Measurements from ENCODE around the gene FAM133A.

DNA sequence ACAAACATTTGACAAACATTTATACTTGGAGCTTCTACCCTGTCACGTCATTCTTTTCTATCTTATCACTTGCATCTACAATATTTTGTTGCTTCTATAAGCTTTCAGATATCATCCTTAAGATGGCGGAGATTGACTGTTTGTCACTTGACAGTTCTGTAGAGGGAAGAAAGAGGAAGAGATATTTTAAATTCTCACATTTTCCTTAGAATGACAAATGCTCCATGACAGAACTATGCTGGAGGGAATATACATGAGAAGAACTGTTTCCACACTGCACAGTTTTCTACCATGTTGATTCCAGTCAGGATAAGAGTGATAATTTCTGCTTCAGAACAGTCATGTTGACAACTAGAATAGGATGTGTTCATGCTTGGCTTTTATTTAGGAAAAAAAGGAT is 29.7 kb downstream of the FAM133A start:
- no peak for TF ChIP-seq EP300 (IDR thresholded peaks at IDR 0.05)
- TF ChIP-seq, protein P1, sequence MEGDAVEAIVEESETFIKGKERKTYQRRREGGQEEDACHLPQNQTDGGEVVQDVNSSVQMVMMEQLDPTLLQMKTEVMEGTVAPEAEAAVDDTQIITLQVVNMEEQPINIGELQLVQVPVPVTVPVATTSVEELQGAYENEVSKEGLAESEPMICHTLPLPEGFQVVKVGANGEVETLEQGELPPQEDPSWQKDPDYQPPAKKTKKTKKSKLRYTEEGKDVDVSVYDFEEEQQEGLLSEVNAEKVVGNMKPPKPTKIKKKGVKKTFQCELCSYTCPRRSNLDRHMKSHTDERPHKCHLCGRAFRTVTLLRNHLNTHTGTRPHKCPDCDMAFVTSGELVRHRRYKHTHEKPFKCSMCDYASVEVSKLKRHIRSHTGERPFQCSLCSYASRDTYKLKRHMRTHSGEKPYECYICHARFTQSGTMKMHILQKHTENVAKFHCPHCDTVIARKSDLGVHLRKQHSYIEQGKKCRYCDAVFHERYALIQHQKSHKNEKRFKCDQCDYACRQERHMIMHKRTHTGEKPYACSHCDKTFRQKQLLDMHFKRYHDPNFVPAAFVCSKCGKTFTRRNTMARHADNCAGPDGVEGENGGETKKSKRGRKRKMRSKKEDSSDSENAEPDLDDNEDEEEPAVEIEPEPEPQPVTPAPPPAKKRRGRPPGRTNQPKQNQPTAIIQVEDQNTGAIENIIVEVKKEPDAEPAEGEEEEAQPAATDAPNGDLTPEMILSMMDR (IDR thresholded peaks at IDR 0.05) = no peak
- TF ChIP-seq POLR2AphosphoS5 (IDR thresholded peaks at IDR 0.05) = no peak
- TF ChIP-seq POLR2A (IDR thresholded peaks at IDR 0.05) = no peak
